HG03045 (cell line): ENCODE measurements around the gene MAU2.
"Not testable (repeated sequence)": the region's sequence is repeated elsewhere in the genome, so short reads cannot be mapped to it uniquely, and the experiment has no call there.

Experiments used
- ATAC-seq: cut with Tn5 transposase; IDR thresholded peaks from one replicate; pipeline ENCODE4 v1.9.1; 2021; ENCODE audit warnings: mild to moderate bottlenecking, moderate library complexity; ENCODE audit not compliant: unreplicated experiment

Gene MAU2

GRCh38 chr19:19343762-19344161, 23.1 kb downstream of the MAU2 start:
- ATAC-seq, result no peak

DNA sequence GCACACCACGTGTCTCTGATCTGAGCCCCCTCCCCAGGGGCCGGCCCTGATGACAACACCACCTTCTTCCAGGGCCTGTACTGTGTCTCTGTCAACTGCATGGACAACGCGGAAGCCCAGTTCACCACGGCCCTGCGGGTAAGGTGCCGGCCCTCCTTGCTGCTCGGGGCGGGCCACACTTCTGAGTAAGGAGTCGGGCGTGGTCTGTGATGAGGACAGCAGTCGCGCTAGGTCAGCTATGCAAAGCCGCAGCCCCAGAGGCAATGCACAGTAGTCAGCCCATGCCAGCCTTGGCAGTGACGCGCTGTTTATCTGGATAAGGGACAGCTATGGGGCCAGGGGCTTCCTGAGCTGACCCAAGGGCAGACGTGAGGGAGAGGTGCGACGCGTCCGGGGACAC, 24.6 kb downstream of the MAU2 start:
- ATAC-seq, result no peak

GRCh38 chr19:19345970-19346369, 25.3 kb downstream of the MAU2 start:
- ATAC-seq, result no peak

- ATAC-seq, result no peak
Observed at GRCh38 chr19:19347401-19348110, 26.9 kb downstream of the MAU2 start.

DNA sequence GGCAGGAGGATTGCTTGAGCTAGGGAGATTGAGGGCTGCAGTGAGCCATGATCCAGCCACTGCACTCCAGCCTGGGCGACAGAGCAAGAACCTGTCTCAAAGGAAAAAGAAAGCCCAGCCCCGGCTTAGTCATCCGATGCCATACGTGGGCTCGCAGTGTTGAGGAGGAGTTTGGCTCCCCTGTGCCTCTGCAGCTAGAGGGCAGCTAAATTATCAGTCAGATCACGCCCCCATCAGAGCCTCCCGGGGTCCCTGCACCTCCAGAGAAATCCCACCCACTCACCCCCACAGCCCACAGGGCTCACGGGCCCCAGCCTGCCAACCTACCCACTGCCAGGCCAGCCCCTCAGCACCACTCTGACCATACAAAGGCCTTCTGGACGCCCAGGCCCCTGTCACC, 27.6 kb downstream of the MAU2 start:
- ATAC-seq, result no peak

DNA sequence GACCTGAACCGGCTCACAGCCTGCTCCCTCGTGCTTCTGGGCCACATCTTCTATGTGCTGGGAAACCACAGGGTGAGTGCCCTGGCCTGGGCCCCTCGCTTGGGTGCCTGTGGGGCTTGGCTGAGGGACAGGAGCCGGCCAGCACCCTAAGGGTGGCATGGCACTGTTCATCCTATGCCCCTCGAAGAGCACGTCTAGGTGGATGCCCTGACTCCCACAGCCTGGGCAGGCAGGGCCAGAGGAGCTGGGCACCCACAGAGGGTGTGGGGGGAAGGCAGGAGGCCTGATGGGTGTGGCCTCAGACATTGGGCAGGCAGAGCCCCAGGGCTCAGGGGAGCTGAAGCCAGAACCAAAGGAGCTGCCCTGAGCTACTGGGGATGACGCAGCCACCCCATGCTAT, 28.7 kb downstream of the MAU2 start:
- no peak for ATAC-seq

GRCh38 chr19:19350756-19351155, 30.1 kb downstream of the MAU2 start:
- not testable (repeated sequence) for ATAC-seq

GRCh38 chr19:19352823-19353222, 32.2 kb downstream of the MAU2 start:
- no peak for ATAC-seq

- ATAC-seq, result no peak
Observed at GRCh38 chr19:19354007-19354406, 33.4 kb downstream of the MAU2 start.

DNA sequence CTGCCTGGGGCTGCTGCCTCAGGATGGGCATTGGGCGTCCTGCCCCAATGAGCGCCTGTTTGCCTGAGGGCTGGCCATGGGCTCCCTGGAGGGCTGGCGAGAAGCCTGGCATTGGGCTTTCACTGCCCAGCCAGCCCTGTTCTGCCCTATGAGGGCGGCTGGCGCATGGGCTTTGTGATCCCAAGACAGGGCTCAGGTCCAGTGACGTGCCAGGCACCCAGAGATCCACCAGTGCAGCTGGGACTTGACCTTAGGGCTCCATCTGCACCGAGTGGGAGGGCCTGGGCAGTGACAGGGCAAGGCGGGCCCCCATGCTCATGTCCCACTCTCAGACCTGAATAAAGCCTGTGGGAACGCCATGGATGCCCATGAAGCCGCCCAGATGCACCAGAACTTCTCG, 34.3 kb downstream of the MAU2 start:
- no peak for ATAC-seq

- ATAC-seq, result no peak
Observed at GRCh38 chr19:19355606-19356139, 35.0 kb downstream of the MAU2 start.

DNA sequence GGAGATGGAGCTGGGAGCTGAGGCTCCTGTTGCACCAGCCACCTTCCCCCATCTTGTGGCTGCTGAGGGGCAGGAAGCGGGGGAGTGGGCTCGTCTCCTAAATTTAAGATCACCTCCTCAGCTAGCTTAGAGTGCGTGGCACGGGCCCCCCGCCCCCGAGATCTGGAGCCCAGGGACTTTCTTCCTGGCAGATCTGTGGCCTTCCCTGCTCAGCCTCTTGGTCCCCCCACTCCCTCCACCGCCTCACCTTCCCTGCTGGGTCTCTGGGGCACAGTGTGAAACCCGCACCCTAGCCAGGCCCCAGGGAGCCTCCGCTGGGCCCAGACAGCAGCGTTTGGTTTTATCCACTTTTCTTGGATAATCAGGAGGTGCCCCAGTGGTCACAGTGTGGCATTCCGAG, 35.9 kb downstream of the MAU2 start:
- no peak for ATAC-seq

DNA sequence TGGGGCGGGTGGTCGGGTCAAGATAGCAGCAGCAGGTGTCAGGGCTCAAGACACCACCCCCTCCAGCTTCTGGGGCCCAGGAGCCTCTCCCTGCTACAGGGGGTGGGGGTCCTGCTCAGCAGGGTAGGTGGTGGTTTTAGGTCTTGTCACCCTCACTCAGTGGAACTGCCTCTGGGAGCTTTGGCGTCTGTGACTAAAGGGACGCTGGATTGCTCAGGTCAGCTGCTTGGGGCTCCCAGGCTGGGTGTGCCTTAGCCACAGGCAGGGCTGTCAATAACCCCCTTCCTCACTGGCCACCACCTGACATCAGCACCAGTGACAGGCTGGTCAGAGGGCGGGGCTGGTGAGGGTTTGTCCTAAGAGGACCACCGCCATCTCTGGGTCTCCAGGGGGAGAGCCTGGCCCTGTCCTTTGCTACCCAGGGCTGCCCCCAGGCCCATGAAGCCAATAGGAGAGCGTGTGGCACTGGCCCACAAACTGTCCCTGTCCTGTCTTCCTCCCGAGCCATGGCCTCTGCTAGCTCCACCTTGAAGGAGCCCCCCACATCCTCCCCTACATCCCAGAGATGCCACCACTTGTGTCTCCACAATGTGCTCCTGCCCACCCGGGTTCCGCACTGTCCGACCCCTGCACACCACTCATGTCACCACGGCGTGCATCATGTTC, 36.4 kb downstream of the MAU2 start:
- ATAC-seq, result no peak

GRCh38 chr19:19361075-19361594, 40.5 kb downstream of the MAU2 start:
- no peak for ATAC-seq

- no peak for ATAC-seq
Observed at GRCh38 chr19:19362075-19362474, 41.4 kb downstream of the MAU2 start.

DNA sequence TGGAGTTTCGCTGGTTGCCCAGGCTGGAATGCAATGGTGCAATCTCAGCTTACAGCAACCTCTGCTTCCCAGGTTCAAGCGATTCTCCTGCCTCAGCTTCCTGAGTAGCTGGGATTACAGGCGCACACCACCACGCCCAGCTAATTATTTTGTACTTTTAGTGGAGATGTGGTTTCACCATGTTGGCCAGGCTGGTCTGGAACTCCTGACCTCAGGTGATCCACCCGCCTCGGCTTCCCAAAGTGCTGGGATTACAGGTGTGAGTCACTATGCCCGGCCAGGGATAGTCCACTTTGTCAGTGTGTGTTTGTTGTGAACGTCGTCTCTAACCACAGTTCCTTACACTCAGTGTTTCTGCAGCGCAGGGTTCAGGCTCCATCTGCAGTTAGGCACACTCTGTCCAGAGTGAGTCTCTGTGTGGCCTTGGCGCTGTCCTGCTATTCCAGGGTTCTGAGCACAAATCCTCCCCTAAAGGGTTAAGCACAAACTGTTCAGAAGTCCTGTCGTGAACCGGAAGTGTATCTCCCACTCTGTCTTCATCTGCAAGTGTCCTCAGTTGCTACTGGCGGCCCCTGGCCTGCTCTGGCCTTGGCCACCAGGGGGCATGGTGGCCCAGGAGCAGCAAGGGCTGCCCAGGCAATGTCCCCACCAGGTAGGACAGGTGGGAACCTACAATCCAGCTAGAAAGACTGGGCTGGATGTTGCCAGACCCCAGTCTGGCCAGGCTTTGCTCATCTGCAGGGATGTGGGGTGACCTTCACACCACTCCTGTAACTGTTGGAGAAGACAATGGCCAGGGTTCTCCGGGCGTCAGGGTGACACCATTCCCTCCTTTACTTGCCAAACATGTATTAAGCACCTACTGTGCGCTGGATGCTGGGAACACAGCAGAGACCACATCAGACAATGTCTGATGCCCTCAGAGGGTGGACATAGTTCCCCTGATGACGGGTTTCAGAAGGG, 46.1 kb downstream of the MAU2 start:
- peak; percentile 57 for ATAC-seq

DNA sequence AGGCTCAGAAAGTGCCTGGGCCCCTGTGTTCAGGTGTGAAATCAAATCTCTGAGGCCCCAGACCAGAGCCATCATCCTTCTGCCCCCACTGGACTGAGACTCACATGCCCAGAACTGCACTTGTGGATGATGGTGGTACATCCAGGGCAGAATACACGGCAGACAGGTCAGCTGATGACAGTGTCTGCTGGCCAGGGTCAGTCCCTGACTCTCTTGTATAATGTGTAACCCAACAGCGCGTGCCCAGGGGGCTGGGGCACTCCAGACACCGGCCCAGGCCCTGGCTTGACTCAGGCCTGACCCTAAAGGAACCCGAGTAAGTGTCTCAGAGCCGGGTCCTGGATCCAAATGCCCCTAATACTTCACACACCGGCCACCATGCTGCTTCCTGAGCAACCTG, 47.5 kb downstream of the MAU2 start:
- no peak for ATAC-seq

- no peak for ATAC-seq
Observed at GRCh38 chr19:19371059-19371458, 50.4 kb downstream of the MAU2 start.

DNA sequence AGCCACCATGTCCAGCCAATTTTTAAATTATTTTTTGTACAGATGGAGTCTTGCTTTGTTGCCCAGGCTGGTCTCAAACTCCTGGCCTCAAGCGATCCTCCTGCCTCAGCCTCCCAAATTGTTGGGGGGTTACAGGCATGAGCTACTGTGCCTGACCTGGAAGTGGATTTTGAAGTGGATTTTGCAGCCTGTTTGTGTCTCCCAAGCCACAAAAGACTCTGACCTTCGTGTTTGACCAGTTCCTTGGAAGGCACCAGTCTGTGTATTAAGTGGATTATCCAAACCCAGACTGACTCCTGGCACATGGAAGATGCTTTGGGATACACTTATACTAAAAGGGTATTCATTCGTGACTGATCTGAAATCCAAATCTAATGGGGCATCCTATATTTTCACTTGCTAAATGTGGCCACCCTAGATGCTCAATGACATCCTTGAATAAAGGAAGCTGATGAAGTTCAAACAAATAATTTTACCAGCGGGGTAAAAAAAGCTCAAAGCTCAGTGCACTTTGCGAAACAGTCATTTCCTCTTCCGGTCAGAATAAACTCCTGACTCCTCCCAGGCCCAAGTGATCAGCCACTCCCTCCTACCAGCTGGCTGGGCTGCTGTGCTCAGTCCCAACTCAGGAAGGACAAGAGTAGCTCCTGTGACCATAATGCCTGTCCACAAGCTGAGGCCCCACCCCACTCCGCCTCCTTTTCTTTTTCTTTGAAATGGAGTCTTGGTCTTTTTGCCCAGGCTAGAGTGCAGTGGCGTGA, 52.2 kb downstream of the MAU2 start:
- ATAC-seq, result no peak

DNA sequence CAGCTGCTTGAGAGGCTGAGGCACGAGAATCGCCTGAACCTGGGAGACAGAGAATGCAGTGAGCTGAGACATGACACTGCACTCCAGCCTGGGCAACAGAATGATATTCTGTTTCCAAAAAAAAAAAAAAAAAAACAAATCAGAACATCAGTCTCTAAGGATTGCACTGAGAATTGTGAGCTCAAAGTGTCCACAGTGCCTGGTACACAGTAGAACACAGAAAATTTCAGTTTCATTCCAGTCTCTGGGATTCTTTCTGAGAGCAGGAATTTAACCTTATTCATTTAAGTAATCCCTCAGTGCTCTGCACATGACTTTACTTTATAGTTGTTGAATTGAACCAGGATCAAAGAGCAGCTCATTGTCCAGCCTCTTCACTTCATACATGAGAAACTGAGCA, 58.9 kb downstream of the MAU2 start:
- no peak for ATAC-seq
